SK-N-SH (cell line): ENCODE results near the gene SLC16A10. TPM values are rescaled to one million over a fixed set of nuclear protein-coding genes. Genes with fewer than 3 reads are reported as not detected.
A peak's percentile ranks its signal among the peaks of the same experiment; 100 is the strongest.

Source experiments
- CTCF ChIA-PET: fragments of 300-600, 350-600 bp; formaldehyde crosslinking; extraction: SDS; loops from one replicate; lab custom pipeline; 2021; lab: Yijun Ruan, JAX
- POLR2A ChIA-PET: fragments of 350-600 bp; sonication (Branson Sonifier 250); formaldehyde crosslinking; extraction: SDS; loops from one replicate; lab custom pipeline; 2020; ENCODE audit warnings: antibody characterized with exemption, inconsistent platforms; lab: Yijun Ruan, JAX
- DNase-seq: peaks from one replicate; pipeline ENCODE4 v3.0.0; 2012
- H2AFZ ChIP-seq: fragments of 200-600 bp; sonication (generic); 2 replicates; pipeline ENCODE4 v1.8.1; 2016; ENCODE audit warnings: antibody characterized with exemption, mild to moderate bottlenecking, low read depth
- H3F3A ChIP-seq: fragments of 200-600 bp; sonication (generic); replicated peaks from 2 replicates; pipeline ENCODE3; 2016; ENCODE audit warnings: antibody characterized with exemption, mild to moderate bottlenecking; ENCODE audit not compliant: insufficient read depth
- H3K27ac ChIP-seq, 2 experiments: fragments of 200-500 bp in 1 of 2; fragments of 200-600 bp in 1 of 2; sonication (Bioruptor generic) in 1 of 2; sonication (generic), shearing (Covaris generic) in 1 of 2; 2 replicates each; pipeline versions ENCODE4 v1.5.1 to v1.6.1; 2014 to 2016; ENCODE audit warnings: low read depth in 2 of 2, inconsistent platforms in 1 of 2, low read length in 1 of 2, mild to moderate bottlenecking in 1 of 2, mixed read lengths in 1 of 2
- H3K27me3 ChIP-seq: fragments of 200-600 bp; sonication (generic), shearing (Covaris generic); 2 replicates; pipeline ENCODE4 v1.6.1; 2016; ENCODE audit warnings: mixed run types; ENCODE audit not compliant: insufficient read depth
- H3K36me3 ChIP-seq, 2 experiments: fragments of 200-500 bp in 1 of 2; fragments of 200-600 bp in 1 of 2; sonication (Bioruptor generic) in 1 of 2; sonication (generic) in 1 of 2; replicated peaks in 1 of 2; 2 replicates each; pipeline versions ENCODE3 to v1.5.1; 2014 to 2016; ENCODE audit warnings: low read length in 1 of 2, mild to moderate bottlenecking in 1 of 2; ENCODE audit not compliant: insufficient read depth in 2 of 2, control insufficient read depth in 1 of 2
- H3K4me1 ChIP-seq, 2 experiments: fragments of 200-500 bp in 1 of 2; fragments of 200-600 bp in 1 of 2; sonication (Bioruptor generic) in 1 of 2; sonication (generic), shearing (Covaris generic) in 1 of 2; 2 replicates each; pipeline versions ENCODE4 v1.5.1 to v1.6.1; 2014 to 2016; ENCODE audit warnings: low read depth in 1 of 2, low read length in 1 of 2, mixed run types in 1 of 2; ENCODE audit not compliant: insufficient read depth in 2 of 2, control insufficient read depth in 1 of 2
- H3K4me2 ChIP-seq: fragments of 200-600 bp; sonication (generic), shearing (Covaris generic); 2 replicates; pipeline ENCODE4 v1.6.1; 2017; ENCODE audit warnings: mixed run types
- H3K4me3 ChIP-seq, 2 experiments: fragments of 200-500 bp in 1 of 2; fragments of 200-600 bp in 1 of 2; sonication (Bioruptor generic) in 1 of 2; sonication (generic), shearing (Covaris generic) in 1 of 2; 2 replicates each; pipeline versions ENCODE4 v1.5.1 to v1.8.1; 2014 to 2016; ENCODE audit warnings: low read depth in 2 of 2, inconsistent platforms in 1 of 2, low read length in 1 of 2, mild to moderate bottlenecking in 1 of 2, mixed read lengths in 1 of 2, moderate library complexity in 1 of 2
- H3K79me2 ChIP-seq: fragments of 200-600 bp; sonication (generic); 2 replicates; pipeline ENCODE4 v1.8.1; 2017; ENCODE audit warnings: mild to moderate bottlenecking; ENCODE audit not compliant: insufficient read depth
- H3K9ac ChIP-seq: fragments of 200-600 bp; sonication (generic); 2 replicates; pipeline ENCODE4 v1.6.1; 2017; ENCODE audit warnings: mixed run types
- H3K9me2 ChIP-seq: fragments of 200-600 bp; sonication (generic); 2 replicates; pipeline ENCODE4 v1.6.1; 2017; ENCODE audit warnings: mixed run types
- H3K9me3 ChIP-seq: fragments of 200-600 bp; sonication (generic); 2 replicates; pipeline ENCODE4 v1.6.1; 2017; ENCODE audit warnings: mixed run types, mild to moderate bottlenecking, moderate library complexity
- H4K20me1 ChIP-seq: fragments of 200-600 bp; sonication (generic); 2 replicates; pipeline ENCODE4 v1.6.1; 2017; ENCODE audit warnings: mild to moderate bottlenecking, mixed run types; ENCODE audit not compliant: insufficient read depth
- CHD2 ChIP-seq: fragments of 150-350 bp; IDR thresholded peaks from 2 replicates; pipeline ENCODE4 v1.6.1; 2018; ENCODE audit warnings: low read length; ENCODE audit not compliant: partially characterized antibody
- ELF1 ChIP-seq: IDR thresholded peaks from 2 replicates; pipeline ENCODE4 v1.4.0; 2012
- EP300 ChIP-seq, 2 experiments: IDR thresholded peaks; 2 replicates each; pipeline versions ENCODE4 v1.4.0 to v1.6.1; 2012; ENCODE audit warnings: borderline replicate concordance in 1 of 2, low read depth in 1 of 2, low read length in 1 of 2
- EZH2phosphoT487 ChIP-seq: fragments of 200-600 bp; sonication (generic); IDR thresholded peaks from 2 replicates; pipeline ENCODE4 v1.6.1; 2017; ENCODE audit warnings: low read depth, mixed run types, mild to moderate bottlenecking, antibody characterized with exemption, moderate library complexity, borderline replicate concordance
- FOSL2 ChIP-seq: IDR thresholded peaks from 2 replicates; pipeline ENCODE4 v1.4.0; 2012; ENCODE audit warnings: low read depth, mild to moderate bottlenecking, moderate library complexity, borderline replicate concordance
- FOXJ3 ChIP-seq: sonication (generic); formaldehyde crosslinking; IDR thresholded peaks from 2 replicates; pipeline ENCODE4 v1.5.1; 2020; ENCODE audit warnings: mild to moderate bottlenecking, missing genetic modification reagents
- FOXM1 ChIP-seq: IDR thresholded peaks from 2 replicates; pipeline ENCODE4 v1.4.0; 2012; ENCODE audit warnings: low read depth, mild to moderate bottlenecking
- GABPA ChIP-seq: IDR thresholded peaks from 2 replicates; pipeline ENCODE4 v1.4.0; 2012; ENCODE audit warnings: low read depth, mild to moderate bottlenecking
- JUND ChIP-seq: IDR thresholded peaks from 2 replicates; pipeline ENCODE4 v1.4.0; 2012
- MEF2A ChIP-seq: IDR thresholded peaks from 2 replicates; pipeline ENCODE4 v1.4.0; 2012; ENCODE audit warnings: low read depth, borderline replicate concordance
- MXI1 ChIP-seq: IDR thresholded peaks from 2 replicates; pipeline ENCODE4 v1.6.1; 2012; ENCODE audit warnings: mild to moderate bottlenecking, low read depth, low read length, improper control_type of control experiment
- POLR2AphosphoS5 ChIP-seq: IDR thresholded peaks from 2 replicates; pipeline ENCODE4 v1.6.1; 2012; ENCODE audit warnings: low read depth, low read length
- RFX5 ChIP-seq: IDR thresholded peaks from 2 replicates; pipeline ENCODE4 v1.6.1; 2012; ENCODE audit warnings: mild to moderate bottlenecking, improper control_type of control experiment, low read length
- RXRA ChIP-seq: IDR thresholded peaks from 2 replicates; pipeline ENCODE4 v1.4.0; 2012; ENCODE audit warnings: low read depth, mild to moderate bottlenecking, borderline replicate concordance
- SIN3A ChIP-seq: IDR thresholded peaks from 2 replicates; pipeline ENCODE4 v1.6.1; 2012; ENCODE audit warnings: low read depth, mild to moderate bottlenecking, low read length, moderate library complexity, borderline replicate concordance
- SMC3 ChIP-seq: IDR thresholded peaks from 2 replicates; pipeline ENCODE4 v1.6.1; 2012; ENCODE audit warnings: low read depth, low read length, improper control_type of control experiment
- TAF1 ChIP-seq: IDR thresholded peaks from 2 replicates; pipeline ENCODE4 v1.6.1; 2012; ENCODE audit warnings: low read depth, mild to moderate bottlenecking, low read length, moderate library complexity, borderline replicate concordance
- TEAD4 ChIP-seq: IDR thresholded peaks from 2 replicates; pipeline ENCODE4 v1.4.0; 2012; ENCODE audit warnings: mild to moderate bottlenecking, borderline replicate concordance; ENCODE audit not compliant: insufficient read depth
- YY1 ChIP-seq: IDR thresholded peaks from 2 replicates; pipeline ENCODE4 v1.4.0; 2012; ENCODE audit warnings: low read depth, mild to moderate bottlenecking
- ZBTB33 ChIP-seq: IDR thresholded peaks from 2 replicates; pipeline ENCODE4 v1.4.0; 2012; ENCODE audit warnings: low read depth, borderline replicate concordance
- WGBS: methylation state at CpG from one replicate; pipeline ENCODE4 v1.1.6; 2017; ENCODE audit warnings: low lambda C conversion rate; 5-methylcytosine and 5-hydroxymethylcytosine counted together
- polyA plus RNA-seq, 3 experiments: library from polyadenylated mRNA; depleted of rRNA; stranded (reverse); fragments of >200 nt; gene quantifications; 2 replicates each; pipeline ENCODE4 v1.2.3, GENCODE V29; 2012
- TF ChIP-seq, protein P1 (sequence below): fragments of 200-600 bp; sonication (generic); IDR thresholded peaks from 2 replicates; pipeline ENCODE4 v1.6.1; 2017; ENCODE audit warnings: antibody characterized with exemption, mild to moderate bottlenecking, moderate library complexity
- TF ChIP-seq, protein P2 (sequence below): IDR thresholded peaks from 2 replicates; pipeline ENCODE4 v1.4.0; 2012; ENCODE audit warnings: low read depth
- TF ChIP-seq, protein P3 (sequence below): IDR thresholded peaks from 2 replicates; pipeline ENCODE4; 2012
- TF ChIP-seq, protein P4 (sequence below): fragments of 150-350 bp; IDR thresholded peaks from 2 replicates; pipeline ENCODE4 v1.6.1; 2017; ENCODE audit warnings: antibody characterized with exemption, low read length, low read depth, borderline replicate concordance
- TF ChIP-seq, protein P5 (sequence below): IDR thresholded peaks from 2 replicates; pipeline ENCODE4 v1.6.1; 2012; ENCODE audit warnings: mild to moderate bottlenecking, low read depth, low read length, moderate library complexity

Gene SLC16A10
- polyA plus RNA-seq, 1 of the 3 experiments (the other 2 are of a cell fraction): 0.12 TPM

- Histone ChIP-seq H3K4me2 (peak overlapping the region; percentile 60), H3K36me3 (peaks cover 21 to 25% of the 10 kb centered on the region in 2 experiments), H3K4me1 (peaks cover 6 to 10% of the 10 kb centered on the region in 2 experiments), H3K4me3 (no peak overlapping the region; a peak in 1 of 4 replicates), H3K9ac (no peak overlapping the region), H4K20me1 (no peaks in the 10 kb centered on the region; the same call in 1 of the 2 replicates), H3K9me2 (no peaks in the 10 kb centered on the region), H3F3A (peaks cover 20% of the 10 kb centered on the region), H3K27me3 (no peaks in the 10 kb centered on the region), H3K9me3 (no peaks in the 10 kb centered on the region), H2AFZ (no peak overlapping the region), H3K27ac (peak overlapping the region; percentile 64 to 78), H3K79me2 (peaks cover 68% of the 10 kb centered on the region)
- DNase-seq: no peak
- CTCF ChIA-PET: no interaction called here
- POLR2A ChIA-PET: no interaction called here
- 6% methylated on average over 4 of the region's 4 CpGs for WGBS
- 0 out of 2 replicates have a peak, but pooled peaks have one; percentile 50 for TF ChIP-seq SIN3A
- TF ChIP-seq EZH2phosphoT487: no peak
- no peak for TF ChIP-seq FOXJ3
- TF ChIP-seq EP300 (IDR thresholded peaks at IDR 0.05; ENCODE audit: borderline replicate concordance in 1 of 2, low read depth in 1 of 2, low read length in 1 of 2): peak; percentile 66 to 92
- TF ChIP-seq ELF1: no peak
- TF ChIP-seq TEAD4: peak; percentile 72
- TF ChIP-seq MEF2A: 0 out of 2 replicates have a peak, but pooled peaks have one; percentile 19
- 0 out of 2 replicates have a peak, but pooled peaks have one; percentile 5 for TF ChIP-seq TAF1
- TF ChIP-seq GABPA: no peak; the same call in 1 of the 2 replicates
- peak; percentile 99 for TF ChIP-seq JUND
- TF ChIP-seq FOXM1: peak; percentile 64; the same call in 1 of the 2 replicates
- TF ChIP-seq, protein P1, sequence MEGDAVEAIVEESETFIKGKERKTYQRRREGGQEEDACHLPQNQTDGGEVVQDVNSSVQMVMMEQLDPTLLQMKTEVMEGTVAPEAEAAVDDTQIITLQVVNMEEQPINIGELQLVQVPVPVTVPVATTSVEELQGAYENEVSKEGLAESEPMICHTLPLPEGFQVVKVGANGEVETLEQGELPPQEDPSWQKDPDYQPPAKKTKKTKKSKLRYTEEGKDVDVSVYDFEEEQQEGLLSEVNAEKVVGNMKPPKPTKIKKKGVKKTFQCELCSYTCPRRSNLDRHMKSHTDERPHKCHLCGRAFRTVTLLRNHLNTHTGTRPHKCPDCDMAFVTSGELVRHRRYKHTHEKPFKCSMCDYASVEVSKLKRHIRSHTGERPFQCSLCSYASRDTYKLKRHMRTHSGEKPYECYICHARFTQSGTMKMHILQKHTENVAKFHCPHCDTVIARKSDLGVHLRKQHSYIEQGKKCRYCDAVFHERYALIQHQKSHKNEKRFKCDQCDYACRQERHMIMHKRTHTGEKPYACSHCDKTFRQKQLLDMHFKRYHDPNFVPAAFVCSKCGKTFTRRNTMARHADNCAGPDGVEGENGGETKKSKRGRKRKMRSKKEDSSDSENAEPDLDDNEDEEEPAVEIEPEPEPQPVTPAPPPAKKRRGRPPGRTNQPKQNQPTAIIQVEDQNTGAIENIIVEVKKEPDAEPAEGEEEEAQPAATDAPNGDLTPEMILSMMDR: no peak
- no peak for TF ChIP-seq MXI1
- TF ChIP-seq RFX5: no peak
- TF ChIP-seq, protein P2, sequence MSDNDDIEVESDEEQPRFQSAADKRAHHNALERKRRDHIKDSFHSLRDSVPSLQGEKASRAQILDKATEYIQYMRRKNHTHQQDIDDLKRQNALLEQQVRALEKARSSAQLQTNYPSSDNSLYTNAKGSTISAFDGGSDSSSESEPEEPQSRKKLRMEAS: no peak
- TF ChIP-seq, protein P3, sequence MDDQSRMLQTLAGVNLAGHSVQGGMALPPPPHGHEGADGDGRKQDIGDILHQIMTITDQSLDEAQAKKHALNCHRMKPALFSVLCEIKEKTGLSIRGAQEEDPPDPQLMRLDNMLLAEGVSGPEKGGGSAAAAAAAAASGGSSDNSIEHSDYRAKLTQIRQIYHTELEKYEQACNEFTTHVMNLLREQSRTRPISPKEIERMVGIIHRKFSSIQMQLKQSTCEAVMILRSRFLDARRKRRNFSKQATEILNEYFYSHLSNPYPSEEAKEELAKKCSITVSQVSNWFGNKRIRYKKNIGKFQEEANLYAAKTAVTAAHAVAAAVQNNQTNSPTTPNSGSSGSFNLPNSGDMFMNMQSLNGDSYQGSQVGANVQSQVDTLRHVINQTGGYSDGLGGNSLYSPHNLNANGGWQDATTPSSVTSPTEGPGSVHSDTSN: peak; percentile 97
- TF ChIP-seq POLR2AphosphoS5: peak; percentile 90
- no peak for TF ChIP-seq CHD2
- peak; percentile 99 for TF ChIP-seq FOSL2
- TF ChIP-seq, protein P4, sequence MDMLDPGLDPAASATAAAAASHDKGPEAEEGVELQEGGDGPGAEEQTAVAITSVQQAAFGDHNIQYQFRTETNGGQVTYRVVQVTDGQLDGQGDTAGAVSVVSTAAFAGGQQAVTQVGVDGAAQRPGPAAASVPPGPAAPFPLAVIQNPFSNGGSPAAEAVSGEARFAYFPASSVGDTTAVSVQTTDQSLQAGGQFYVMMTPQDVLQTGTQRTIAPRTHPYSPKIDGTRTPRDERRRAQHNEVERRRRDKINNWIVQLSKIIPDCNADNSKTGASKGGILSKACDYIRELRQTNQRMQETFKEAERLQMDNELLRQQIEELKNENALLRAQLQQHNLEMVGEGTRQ: no peak
- no peak for TF ChIP-seq YY1
- TF ChIP-seq RXRA: peak; percentile 39; the same call in 1 of the 2 replicates
- TF ChIP-seq SMC3: no peak
- no peak for TF ChIP-seq ZBTB33
- TF ChIP-seq, protein P5, sequence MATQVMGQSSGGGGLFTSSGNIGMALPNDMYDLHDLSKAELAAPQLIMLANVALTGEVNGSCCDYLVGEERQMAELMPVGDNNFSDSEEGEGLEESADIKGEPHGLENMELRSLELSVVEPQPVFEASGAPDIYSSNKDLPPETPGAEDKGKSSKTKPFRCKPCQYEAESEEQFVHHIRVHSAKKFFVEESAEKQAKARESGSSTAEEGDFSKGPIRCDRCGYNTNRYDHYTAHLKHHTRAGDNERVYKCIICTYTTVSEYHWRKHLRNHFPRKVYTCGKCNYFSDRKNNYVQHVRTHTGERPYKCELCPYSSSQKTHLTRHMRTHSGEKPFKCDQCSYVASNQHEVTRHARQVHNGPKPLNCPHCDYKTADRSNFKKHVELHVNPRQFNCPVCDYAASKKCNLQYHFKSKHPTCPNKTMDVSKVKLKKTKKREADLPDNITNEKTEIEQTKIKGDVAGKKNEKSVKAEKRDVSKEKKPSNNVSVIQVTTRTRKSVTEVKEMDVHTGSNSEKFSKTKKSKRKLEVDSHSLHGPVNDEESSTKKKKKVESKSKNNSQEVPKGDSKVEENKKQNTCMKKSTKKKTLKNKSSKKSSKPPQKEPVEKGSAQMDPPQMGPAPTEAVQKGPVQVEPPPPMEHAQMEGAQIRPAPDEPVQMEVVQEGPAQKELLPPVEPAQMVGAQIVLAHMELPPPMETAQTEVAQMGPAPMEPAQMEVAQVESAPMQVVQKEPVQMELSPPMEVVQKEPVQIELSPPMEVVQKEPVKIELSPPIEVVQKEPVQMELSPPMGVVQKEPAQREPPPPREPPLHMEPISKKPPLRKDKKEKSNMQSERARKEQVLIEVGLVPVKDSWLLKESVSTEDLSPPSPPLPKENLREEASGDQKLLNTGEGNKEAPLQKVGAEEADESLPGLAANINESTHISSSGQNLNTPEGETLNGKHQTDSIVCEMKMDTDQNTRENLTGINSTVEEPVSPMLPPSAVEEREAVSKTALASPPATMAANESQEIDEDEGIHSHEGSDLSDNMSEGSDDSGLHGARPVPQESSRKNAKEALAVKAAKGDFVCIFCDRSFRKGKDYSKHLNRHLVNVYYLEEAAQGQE: no peak
Observed at GRCh38 chr6:111263837-111264236, 176.5 kb downstream of the SLC16A10 start.
